ENCODE results near the gene MOB4.
A peak's percentile ranks its signal among the peaks of the same experiment; 100 is the strongest.
"Not testable (repeated sequence)": the region's sequence is repeated elsewhere in the genome, so short reads cannot be mapped to it uniquely, and the experiment has no call there.

Gene MOB4
- 16.0 to 17.5 reads per million in 2 experiments for total RNA-seq

- peak; percentile 87 for DNase-seq (ENCODE audit: low read depth)
Measured at GRCh38 chr2:197515739-197516392, at the start of gene MOB4. MOB4 (plus strand) TSS chr2:197516066; CDS start chr2:197516087, 21 bp downstream.

DNA sequence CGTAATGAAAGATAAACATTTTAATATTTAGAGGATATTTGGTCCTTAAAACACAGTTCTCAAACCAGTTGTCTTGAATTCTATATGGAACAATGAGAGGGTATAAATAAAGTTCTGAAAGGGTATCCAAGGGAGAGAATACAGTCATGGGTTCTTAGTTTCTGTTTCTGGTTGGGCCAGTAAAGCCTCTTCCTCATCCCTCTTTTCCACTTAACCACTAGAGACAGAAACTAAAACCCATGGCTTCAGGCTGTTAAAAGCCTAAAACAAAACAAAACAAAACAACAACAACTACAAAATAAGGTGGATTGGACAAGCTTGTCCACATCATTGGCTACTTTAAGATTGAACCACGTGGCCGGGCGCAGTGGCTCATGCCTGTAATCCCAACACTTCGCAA lies 43.7 kb upstream of the MOB4 start:
- DNase-seq (ENCODE audit: low read depth), result no peak

- DNase-seq (ENCODE audit: low read depth), result no peak
Measured at GRCh38 chr2:197477797-197478196, 38.1 kb upstream of the MOB4 start.

GRCh38 chr2:197480165-197481036 lies 35.5 kb upstream of the MOB4 start:
- DNase-seq (ENCODE audit: low read depth), result no peak

GRCh38 chr2:197484248-197484647 lies 31.6 kb upstream of the MOB4 start:
- not testable (repeated sequence) for DNase-seq (ENCODE audit: low read depth)

- DNase-seq (ENCODE audit: low read depth), result no peak
Measured at GRCh38 chr2:197486175-197486574, 29.7 kb upstream of the MOB4 start.

DNA sequence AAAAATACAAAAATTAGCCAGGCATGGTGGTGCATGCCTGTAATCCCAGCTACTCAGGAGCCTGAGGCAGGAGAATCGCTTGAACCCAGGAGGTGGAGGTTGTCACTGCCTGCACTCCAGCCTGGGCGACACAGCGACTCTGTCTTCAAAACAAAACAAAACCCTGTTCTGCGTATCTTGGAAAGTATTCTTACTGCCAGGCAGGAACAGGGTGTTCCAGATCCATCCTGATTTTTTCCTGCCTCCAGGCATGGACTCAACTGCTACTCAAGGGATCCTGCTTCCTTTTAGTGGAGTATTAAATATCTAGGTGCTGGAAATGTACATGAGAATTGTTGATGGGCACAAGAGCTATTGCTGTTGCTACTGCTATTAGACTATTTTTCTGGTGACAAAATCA lies 28.5 kb upstream of the MOB4 start:
- no peak for DNase-seq (ENCODE audit: low read depth)

GRCh38 chr2:197495433-197496134 lies 20.3 kb upstream of the MOB4 start:
- no peak for DNase-seq (ENCODE audit: low read depth)

- DNase-seq (ENCODE audit: low read depth), result no peak
Measured at GRCh38 chr2:197496695-197497094, 19.2 kb upstream of the MOB4 start.

DNA sequence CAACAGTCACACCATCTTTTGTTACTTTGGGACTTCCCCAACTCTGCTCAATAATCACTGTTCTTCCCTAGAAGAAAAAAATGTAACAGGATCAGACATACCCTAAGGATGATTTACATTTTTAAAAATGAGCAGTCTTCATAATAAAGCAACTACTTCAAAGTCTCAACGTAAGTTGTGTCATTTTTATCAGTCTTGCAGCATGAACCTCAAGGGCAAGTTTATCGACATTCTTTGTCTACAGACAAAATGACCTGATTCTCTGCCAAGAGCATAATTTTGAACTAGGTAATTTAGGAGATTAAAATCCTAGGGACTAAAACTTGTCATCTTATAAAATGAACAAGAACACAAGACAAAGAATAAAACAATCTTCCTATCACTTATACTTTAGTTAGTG lies 18.5 kb upstream of the MOB4 start:
- DNase-seq (ENCODE audit: low read depth), result no peak

- DNase-seq (ENCODE audit: low read depth), result no peak
Measured at GRCh38 chr2:197498235-197498936, 17.5 kb upstream of the MOB4 start.

GRCh38 chr2:197498937-197499593 lies 16.8 kb upstream of the MOB4 start:
- DNase-seq (ENCODE audit: low read depth), result peak; percentile 20

GRCh38 chr2:197499594-197500502 lies 16.0 kb upstream of the MOB4 start, which contains the start of the genes HSPD1 and HSPE1:
HSPD1 (minus strand) TSS chr2:197499840; CDS start chr2:197498848, 992 bp downstream.
HSPE1 (plus strand) TSS chr2:197500379; CDS start chr2:197500437, 58 bp downstream.
- DNase-seq (ENCODE audit: low read depth), result peak; percentile 94

DNA sequence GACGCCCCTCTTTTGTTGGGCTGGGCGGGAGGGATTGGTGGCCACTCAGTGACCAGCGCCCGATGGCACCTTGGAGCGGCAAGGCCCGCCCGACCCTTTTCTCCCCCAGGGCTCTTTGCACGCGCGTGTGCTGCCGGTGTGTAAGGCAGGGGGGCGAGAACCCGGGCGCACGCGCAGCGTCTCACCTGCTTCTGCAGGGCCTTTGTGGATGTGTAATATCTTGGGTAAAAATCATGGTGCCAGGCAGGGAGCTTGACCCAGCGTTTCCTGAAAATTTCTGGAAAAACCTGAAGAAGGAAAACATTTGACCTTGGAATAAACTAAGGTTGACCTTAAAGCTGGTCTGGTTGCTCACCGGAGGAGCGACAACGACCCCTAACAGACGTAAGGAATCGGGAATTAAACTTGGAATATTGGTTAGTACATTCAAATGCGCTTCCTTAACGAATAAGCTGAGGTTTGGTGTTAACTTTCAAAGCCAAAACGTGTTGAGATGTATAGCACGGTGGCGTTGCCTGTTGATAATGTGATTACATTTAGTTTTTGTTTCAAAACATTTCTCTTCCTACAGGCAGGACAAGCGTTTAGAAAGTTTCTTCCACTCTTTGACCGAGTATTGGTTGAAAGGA lies 15.2 kb upstream of the MOB4 start:
- DNase-seq (ENCODE audit: low read depth), result no peak

- DNase-seq (ENCODE audit: low read depth), result no peak
Measured at GRCh38 chr2:197502201-197502600, 13.7 kb upstream of the MOB4 start.

DNA sequence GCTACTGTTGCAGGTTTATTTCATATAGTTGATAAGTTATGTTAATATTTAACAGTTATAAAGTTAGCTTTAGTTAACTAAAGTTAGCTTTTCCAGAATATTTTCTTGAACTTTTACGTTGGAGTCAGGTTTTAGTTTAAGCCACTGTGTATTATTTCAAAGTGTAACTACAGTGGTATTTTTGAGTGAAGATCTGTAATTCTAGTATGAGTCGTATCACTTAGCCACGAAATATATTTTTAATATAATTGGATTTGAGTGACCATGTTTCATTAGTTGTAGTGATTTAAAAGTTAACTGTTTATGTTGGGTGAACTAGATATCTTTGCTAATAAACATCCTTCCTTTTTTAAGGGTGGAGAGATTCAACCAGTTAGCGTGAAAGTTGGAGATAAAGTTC lies 13.2 kb upstream of the MOB4 start:
- no peak for DNase-seq (ENCODE audit: low read depth)

DNA sequence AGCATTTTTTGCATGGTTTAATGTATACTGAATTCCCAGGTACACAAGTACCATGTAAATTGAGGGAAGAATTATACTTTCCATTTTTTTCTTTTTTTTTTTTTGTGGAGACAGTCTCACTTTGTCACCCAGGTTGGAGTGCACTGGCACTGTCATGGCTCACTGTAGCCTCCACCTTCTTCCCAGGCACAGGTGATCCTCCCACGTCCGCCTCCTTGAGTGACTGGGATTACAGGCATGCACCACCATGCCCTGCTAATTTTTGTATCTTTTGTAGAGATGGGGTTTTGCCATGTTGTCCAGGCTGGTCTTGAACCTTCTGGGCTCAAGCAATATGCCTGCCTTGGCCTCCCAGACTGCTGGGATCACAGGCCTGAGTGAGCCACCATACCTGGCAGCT lies 11.9 kb upstream of the MOB4 start:
- DNase-seq (ENCODE audit: low read depth), result no peak

GRCh38 chr2:197504512-197504911 lies 11.4 kb upstream of the MOB4 start:
- DNase-seq (ENCODE audit: low read depth), result no peak

- no peak for DNase-seq (ENCODE audit: low read depth)
Measured at GRCh38 chr2:197506658-197507057, 9.2 kb upstream of the MOB4 start.

- DNase-seq (ENCODE audit: low read depth), result no peak
Measured at GRCh38 chr2:197513915-197514314, 2.0 kb upstream of the MOB4 start.
